ENCODE measurements around the gene THSD7A.

GRCh38 chr7:11727864-11728263 lies 104.1 kb downstream of the THSD7A start:
- no peak for TF ChIP-seq CTCF (IDR thresholded peaks at IDR 0.05)
- TF ChIP-seq KAT7 (CRISPR knock-in tag; IDR thresholded peaks at IDR 0.05; ENCODE audit: borderline replicate concordance) = no peak
- TF ChIP-seq ETV6 (CRISPR knock-in tag; IDR thresholded peaks at IDR 0.05) = no peak
- TF ChIP-seq AFF4 (CRISPR knock-in tag; IDR thresholded peaks at IDR 0.05; ENCODE audit: borderline replicate concordance) = no peak
- no peak for TF ChIP-seq PRDM15 (CRISPR knock-in tag; IDR thresholded peaks at IDR 0.05)
- no peak for TF ChIP-seq TEAD4 (CRISPR knock-in tag; IDR thresholded peaks at IDR 0.05)
- no peak for TF ChIP-seq ZNF121 (CRISPR knock-in tag; IDR thresholded peaks at IDR 0.05)
- no peak for TF ChIP-seq CREB1 (CRISPR knock-in tag; IDR thresholded peaks at IDR 0.05)
